HepG2 (cell line): ENCODE data around the gene GSK3A. TPM values are rescaled to one million over a fixed set of nuclear protein-coding genes. Genes with fewer than 3 reads are reported as not detected.

Experiments
- ASH2L ChIP-seq: fragments of 300-600, 200-600 bp; sonication (generic); IDR thresholded peaks from 2 replicates; pipeline ENCODE4 v1.7.0; 2017; ENCODE audit warnings: low read depth, mild to moderate bottlenecking, moderate library complexity, mixed read lengths, low read length; ENCODE audit not compliant: insufficient read length
- E2F1 ChIP-seq: sonication (generic); formaldehyde crosslinking; IDR thresholded peaks from 2 replicates; pipeline ENCODE4 v1.5.0; 2020; ENCODE audit warnings: missing genetic modification reagents
- E2F5 ChIP-seq: sonication (generic); formaldehyde crosslinking; conservative IDR thresholded peaks from 2 replicates; pipeline ENCODE4 v1.4.0; 2020; ENCODE audit warnings: missing genetic modification reagents
- HMGXB3 ChIP-seq: sonication (generic); formaldehyde crosslinking; IDR thresholded peaks from 2 replicates; pipeline ENCODE4 v1.4.0; 2020; ENCODE audit warnings: missing genetic modification reagents, borderline replicate concordance
- KAT8 ChIP-seq: IDR thresholded peaks from 2 replicates; pipeline ENCODE4 v1.6.1; 2016; ENCODE audit warnings: missing genetic modification reagents, missing compliant biosample characterization
- MAFG ChIP-seq: sonication (generic); formaldehyde crosslinking; IDR thresholded peaks from 2 replicates; pipeline ENCODE4 v1.5.1; 2020; ENCODE audit warnings: mild to moderate bottlenecking, missing genetic modification reagents
- MED1 ChIP-seq: sonication (generic); formaldehyde crosslinking; IDR thresholded peaks from 2 replicates; pipeline ENCODE4 v1.4.0; 2020; ENCODE audit warnings: missing genetic modification reagents
- ZFP62 ChIP-seq: sonication (generic); formaldehyde crosslinking; IDR thresholded peaks from 2 replicates; pipeline ENCODE4 v1.4.0; 2020; ENCODE audit warnings: missing genetic modification reagents
- ZNF318 ChIP-seq: sonication (generic); formaldehyde crosslinking; IDR thresholded peaks from 2 replicates; pipeline ENCODE4 v1.4.0; 2020; ENCODE audit warnings: mild to moderate bottlenecking, missing genetic modification reagents
- ZNF770 ChIP-seq: sonication (generic); formaldehyde crosslinking; IDR thresholded peaks from 2 replicates; pipeline ENCODE4 v1.5.0; 2020; ENCODE audit warnings: mild to moderate bottlenecking, missing genetic modification reagents
- polyA plus RNA-seq, 8 experiments: library from polyadenylated mRNA; depleted of rRNA in 3 of 8; stranded (reverse) in 7 of 8; unstranded in 1 of 8; fragments of >200 nt; fragmentation: Illumina TruSeq in 4 of 8; extraction: Trizol in 4 of 8; gene quantifications; 2 replicates each; pipeline versions ENCODE4 v1.2.1 to v1.2.3, GENCODE V29; 2011 to 2016; ENCODE audit warnings: low read depth in 4 of 8, missing spikeins in 1 of 8, mixed read lengths in 1 of 8; ENCODE audit not compliant: insufficient read depth in 1 of 8
- total RNA-seq, 5 experiments: library from RNA; depleted of rRNA; stranded (reverse); fragments of >200 nt; fragmentation: Illumina TruSeq; extraction: Trizol; gene quantifications; 2 replicates each; pipeline ENCODE4 v1.2.3, GENCODE V29; 2016; ENCODE audit warnings: low read depth in 1 of 5

The GSK3A gene
- total and polyA plus RNA-seq, 2 of the 13 experiments (the other 11 are each of a cell fraction or from before 2014, with no cell fraction given): 16.9 to 52.5 TPM

- TF ChIP-seq E2F5 (CRISPR knock-in tag): 0 out of 2 replicates have a peak, but pooled peaks have one; percentile 45
- TF ChIP-seq ZNF770: 0 out of 2 replicates have a peak, but pooled peaks have one; percentile 10
- peak; percentile 91; the same call in 1 of the 2 replicates for TF ChIP-seq ZFP62
- TF ChIP-seq KAT8 (CRISPR knock-in tag): peak; percentile 76
- no peak for TF ChIP-seq ZNF318 (CRISPR knock-in tag)
- 0 out of 2 replicates have a peak, but pooled peaks have one; percentile 40 for TF ChIP-seq HMGXB3 (CRISPR knock-in tag)
- TF ChIP-seq ASH2L: peak; percentile 28
- peak; percentile 49; the same call in 1 of the 2 replicates for TF ChIP-seq MED1
- no peak for TF ChIP-seq MAFG
- peak; percentile 86; the same call in 1 of the 2 replicates for TF ChIP-seq E2F1 (CRISPR knock-in tag)
Measured at GRCh38 chr19:42244347-42245220, 2.2 kb upstream of the GSK3A start (continued).
